ENCODE data around the gene SLC12A3.
"Not testable (repeated sequence)": the region's sequence is repeated elsewhere in the genome, so short reads cannot be mapped to it uniquely, and the experiment has no call there.

GRCh38 chr16:56934599-56935145 lies 69.7 kb downstream of the SLC12A3 start:
- not testable (repeated sequence) for TF ChIP-seq CTCF (IDR thresholded peaks at IDR 0.05); KDM5A (IDR thresholded peaks at IDR 0.05); BHLHE40 (IDR thresholded peaks at IDR 0.05; ENCODE audit: low read depth, low read length)
- TF ChIP-seq, protein P1, sequence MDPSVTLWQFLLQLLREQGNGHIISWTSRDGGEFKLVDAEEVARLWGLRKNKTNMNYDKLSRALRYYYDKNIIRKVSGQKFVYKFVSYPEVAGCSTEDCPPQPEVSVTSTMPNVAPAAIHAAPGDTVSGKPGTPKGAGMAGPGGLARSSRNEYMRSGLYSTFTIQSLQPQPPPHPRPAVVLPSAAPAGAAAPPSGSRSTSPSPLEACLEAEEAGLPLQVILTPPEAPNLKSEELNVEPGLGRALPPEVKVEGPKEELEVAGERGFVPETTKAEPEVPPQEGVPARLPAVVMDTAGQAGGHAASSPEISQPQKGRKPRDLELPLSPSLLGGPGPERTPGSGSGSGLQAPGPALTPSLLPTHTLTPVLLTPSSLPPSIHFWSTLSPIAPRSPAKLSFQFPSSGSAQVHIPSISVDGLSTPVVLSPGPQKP (IDR thresholded peaks at IDR 0.05; ENCODE audit: low read depth, low read length) = not testable (repeated sequence)

Measured in A549 (cell line).